GM06990 (cell line): ENCODE measurements around the gene EXOSC9.

Experiments
- DNase-seq: peaks from one replicate; pipeline ENCODE4 v3.0.0-alpha.2; 2011; ENCODE audit not compliant: insufficient read length; ENCODE audit errors: extremely low read depth
- H3K27me3 ChIP-seq: replicated peaks from 2 replicates; pipeline ENCODE4 v1.6.0; 2011; ENCODE audit warnings: low read length; ENCODE audit not compliant: control insufficient read depth, insufficient read depth
- H3K36me3 ChIP-seq: 2 replicates; pipeline ENCODE4 v1.5.1; 2011; ENCODE audit warnings: low read length; ENCODE audit not compliant: control insufficient read depth, insufficient read depth
- H3K4me3 ChIP-seq: replicated peaks from 2 replicates; pipeline ENCODE4 v1.5.1; 2011; ENCODE audit warnings: low read depth, mild to moderate bottlenecking, control low read depth, low read length
- TF ChIP-seq, protein P1 (sequence below): IDR thresholded peaks from 2 replicates; pipeline ENCODE4 v1.5.1; 2011; ENCODE audit warnings: low read length, control low read depth, mild to moderate bottlenecking, inconsistent platforms; ENCODE audit not compliant: insufficient read depth, poor library complexity, severe bottlenecking

Gene EXOSC9

GRCh38 chr4:121784975-121785374 is 16.1 kb upstream of the EXOSC9 start:
- DNase-seq = no peak
- H3K27me3 ChIP-seq = no peaks in the 10 kb centered on the region
- TF ChIP-seq, protein P1, sequence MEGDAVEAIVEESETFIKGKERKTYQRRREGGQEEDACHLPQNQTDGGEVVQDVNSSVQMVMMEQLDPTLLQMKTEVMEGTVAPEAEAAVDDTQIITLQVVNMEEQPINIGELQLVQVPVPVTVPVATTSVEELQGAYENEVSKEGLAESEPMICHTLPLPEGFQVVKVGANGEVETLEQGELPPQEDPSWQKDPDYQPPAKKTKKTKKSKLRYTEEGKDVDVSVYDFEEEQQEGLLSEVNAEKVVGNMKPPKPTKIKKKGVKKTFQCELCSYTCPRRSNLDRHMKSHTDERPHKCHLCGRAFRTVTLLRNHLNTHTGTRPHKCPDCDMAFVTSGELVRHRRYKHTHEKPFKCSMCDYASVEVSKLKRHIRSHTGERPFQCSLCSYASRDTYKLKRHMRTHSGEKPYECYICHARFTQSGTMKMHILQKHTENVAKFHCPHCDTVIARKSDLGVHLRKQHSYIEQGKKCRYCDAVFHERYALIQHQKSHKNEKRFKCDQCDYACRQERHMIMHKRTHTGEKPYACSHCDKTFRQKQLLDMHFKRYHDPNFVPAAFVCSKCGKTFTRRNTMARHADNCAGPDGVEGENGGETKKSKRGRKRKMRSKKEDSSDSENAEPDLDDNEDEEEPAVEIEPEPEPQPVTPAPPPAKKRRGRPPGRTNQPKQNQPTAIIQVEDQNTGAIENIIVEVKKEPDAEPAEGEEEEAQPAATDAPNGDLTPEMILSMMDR = no peak
- H3K4me3 ChIP-seq = no peak overlapping the region
- H3K36me3 ChIP-seq = no peaks in the 10 kb centered on the region

- Histone ChIP-seq H3K4me3 (no peak overlapping the region), H3K36me3 (no peaks in the 10 kb centered on the region), H3K27me3 (no peaks in the 10 kb centered on the region)
- TF ChIP-seq, protein P1 = no peak
- no peak for DNase-seq
Measured at GRCh38 chr4:121785479-121785878, 15.6 kb upstream of the EXOSC9 start.

- TF ChIP-seq, protein P1 = no peak
Measured at GRCh38 chr4:121786221-121786620, 14.9 kb upstream of the EXOSC9 start.

DNA sequence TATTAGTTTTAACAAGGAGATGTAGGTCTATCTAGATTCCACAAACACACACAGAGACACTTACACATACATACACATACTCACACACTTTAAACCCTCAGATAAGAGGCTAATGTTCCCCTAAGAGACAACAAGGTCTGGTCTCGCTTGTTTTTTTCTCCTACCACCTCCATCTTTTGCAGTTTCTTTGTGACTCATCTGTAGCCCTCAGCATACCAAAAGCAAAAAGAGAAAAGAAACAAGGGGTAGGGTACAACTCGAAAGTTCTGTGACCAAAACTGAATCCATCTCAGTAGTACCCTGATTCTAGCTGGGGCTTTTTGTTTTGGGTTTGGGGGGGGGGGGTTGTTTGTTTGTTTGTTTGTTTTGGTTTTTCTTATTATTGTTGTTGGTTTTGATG is 12.2 kb upstream of the EXOSC9 start:
- H3K36me3 ChIP-seq = no peaks in the 10 kb centered on the region
- no peak overlapping the region for H3K4me3 ChIP-seq
- DNase-seq = no peak
- TF ChIP-seq, protein P1 = no peak
- H3K27me3 ChIP-seq = no peaks in the 10 kb centered on the region

More at GRCh38 chr4:121786221-121786620, 14.9 kb upstream of the EXOSC9 start:
- Histone ChIP-seq H3K36me3 (no peaks in the 10 kb centered on the region), H3K27me3 (no peaks in the 10 kb centered on the region), H3K4me3 (no peak overlapping the region)
- no peak for DNase-seq

- H3K27me3 ChIP-seq = no peaks in the 10 kb centered on the region
- DNase-seq = no peak
- H3K36me3 ChIP-seq = no peaks in the 10 kb centered on the region
- no peak overlapping the region for H3K4me3 ChIP-seq
- TF ChIP-seq, protein P1 = no peak
Measured at GRCh38 chr4:121789455-121789854, 11.7 kb upstream of the EXOSC9 start.
